GM19438 (cell line): ENCODE results near the gene PSTPIP2.
"Not testable (repeated sequence)": the region's sequence is repeated elsewhere in the genome, so short reads cannot be mapped to it uniquely, and the experiment has no call there.

Source experiments
- ATAC-seq: cut with Tn5 transposase; IDR thresholded peaks from one replicate; pipeline ENCODE4 v1.9.1; 2021; ENCODE audit warnings: low read depth; ENCODE audit not compliant: unreplicated experiment

PSTPIP2 gene

DNA sequence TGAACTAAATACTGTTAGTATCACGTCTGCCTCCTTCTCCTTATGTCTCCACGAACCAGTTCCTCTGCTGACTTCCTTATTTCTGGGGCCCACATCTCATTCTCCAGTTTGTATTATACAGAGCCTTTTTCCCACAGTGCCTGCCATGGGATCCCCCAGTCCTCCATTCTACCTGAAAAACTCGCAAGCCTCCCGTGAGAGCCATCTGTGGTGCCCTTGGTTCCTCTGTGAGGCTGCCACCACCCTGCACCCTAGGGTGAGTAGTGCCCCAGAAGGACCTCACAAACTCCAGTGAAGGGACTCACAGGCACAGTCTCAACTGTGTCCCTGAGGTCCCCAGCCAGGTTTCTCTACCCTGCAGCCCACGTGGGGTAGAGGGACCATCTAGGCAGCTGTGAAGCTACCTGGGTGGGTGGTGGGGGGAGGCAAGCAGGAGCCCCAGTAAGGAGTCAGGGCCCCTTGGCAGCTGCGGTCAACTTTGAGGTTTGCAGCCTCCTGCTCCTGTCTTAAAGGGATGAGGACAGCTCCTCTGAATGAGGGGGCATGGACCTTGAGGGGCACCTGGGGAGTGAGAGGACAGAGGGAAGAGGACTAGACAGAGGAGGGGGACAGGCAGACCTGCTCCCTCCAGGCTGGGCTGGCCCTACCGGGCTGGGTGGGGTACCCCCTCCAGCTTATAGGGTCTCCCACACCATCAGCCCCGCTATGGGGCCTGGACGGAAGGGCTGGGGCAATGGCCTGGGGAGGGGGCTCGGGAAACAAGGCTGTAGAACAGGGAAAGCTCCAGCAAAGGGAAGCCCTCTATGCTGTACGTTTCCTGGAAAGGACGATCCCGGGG is 1.0 kb downstream of the PSTPIP2 start:
- ATAC-seq: no peak

DNA sequence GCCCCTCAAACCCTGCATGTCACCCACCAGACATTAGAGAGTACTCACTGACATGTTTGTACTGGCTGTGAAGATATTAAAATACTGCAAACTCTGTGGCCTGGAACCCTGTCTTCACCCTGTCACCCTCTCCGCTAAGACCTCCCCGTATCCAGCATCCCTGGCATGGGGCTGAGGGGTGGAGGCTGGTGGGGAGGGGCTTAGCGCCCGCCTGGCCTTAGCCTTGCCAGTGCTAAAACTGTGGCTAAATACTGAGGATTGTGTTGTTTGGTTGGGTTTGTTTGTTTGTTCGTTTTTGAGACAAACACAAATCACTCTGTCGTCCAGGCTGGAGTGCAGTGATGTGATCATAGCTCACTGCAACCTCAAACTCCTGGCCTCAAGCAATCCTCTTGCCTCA is 1.8 kb downstream of the PSTPIP2 start:
- ATAC-seq: no peak

DNA sequence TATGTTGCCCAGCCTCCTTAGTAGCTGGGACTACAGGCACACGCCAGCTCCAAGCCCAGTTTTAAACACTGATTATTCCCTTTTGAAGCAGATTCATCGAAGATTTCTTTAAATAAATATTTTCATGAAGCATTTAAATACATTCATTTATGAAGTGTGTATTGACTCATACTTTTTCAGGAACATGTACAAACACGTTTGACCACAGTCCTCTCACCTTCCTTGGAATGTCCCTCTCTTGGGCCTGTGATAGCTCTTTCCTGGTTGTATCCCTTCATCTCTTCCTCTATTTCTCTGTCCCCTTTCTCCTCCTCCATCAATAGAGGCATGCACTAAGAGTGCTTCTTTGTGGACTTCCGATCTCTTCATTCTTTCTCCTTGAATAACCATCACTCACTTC is 2.5 kb downstream of the PSTPIP2 start:
- ATAC-seq: no peak

DNA sequence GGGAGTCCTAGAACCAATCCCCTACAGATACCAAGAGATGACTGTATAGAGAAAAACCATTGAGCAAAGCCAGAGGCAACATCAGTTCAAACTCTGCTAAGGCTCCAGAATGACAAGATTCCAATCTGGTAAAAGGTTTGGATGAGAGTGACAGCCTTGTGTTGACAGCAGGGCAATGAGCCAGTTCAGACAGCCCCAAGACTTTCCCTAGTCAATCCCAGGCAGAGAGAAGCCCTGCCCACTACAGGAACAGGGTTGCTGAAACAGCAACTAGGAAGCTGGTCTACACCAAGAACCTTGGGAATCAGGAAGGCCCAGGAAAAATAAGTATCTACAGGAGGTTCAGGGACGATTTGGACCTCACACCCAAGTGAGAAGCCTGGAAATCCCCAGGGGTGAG is 3.3 kb downstream of the PSTPIP2 start:
- ATAC-seq: no peak

DNA sequence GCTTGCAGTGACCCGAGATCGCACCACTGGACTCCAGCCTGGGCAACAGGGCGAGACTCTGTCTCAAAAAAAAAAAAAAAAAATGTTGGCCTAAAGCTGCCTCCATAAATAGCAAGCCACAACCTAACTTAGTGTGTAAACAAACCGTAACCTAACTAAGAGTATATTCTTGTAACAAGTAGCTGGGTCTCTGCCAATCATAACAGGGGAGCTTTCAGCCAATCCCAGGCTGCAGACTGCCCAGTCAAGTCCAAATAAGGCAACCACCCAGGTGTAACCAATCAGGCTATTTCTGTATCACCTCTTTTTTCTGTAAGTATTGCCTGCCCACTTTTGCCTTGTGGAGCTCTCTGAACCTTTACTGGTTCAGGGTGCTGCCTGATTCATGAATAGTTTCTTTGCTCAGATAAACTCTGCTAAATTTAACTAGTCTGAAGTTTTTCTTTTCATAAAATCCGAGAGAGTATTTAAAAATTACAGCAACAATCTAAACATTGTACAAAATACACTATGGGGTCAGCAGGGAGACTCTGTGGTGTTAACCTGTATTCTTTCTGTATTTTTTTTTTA is 4.5 kb downstream of the PSTPIP2 start:
- no peak for ATAC-seq

DNA sequence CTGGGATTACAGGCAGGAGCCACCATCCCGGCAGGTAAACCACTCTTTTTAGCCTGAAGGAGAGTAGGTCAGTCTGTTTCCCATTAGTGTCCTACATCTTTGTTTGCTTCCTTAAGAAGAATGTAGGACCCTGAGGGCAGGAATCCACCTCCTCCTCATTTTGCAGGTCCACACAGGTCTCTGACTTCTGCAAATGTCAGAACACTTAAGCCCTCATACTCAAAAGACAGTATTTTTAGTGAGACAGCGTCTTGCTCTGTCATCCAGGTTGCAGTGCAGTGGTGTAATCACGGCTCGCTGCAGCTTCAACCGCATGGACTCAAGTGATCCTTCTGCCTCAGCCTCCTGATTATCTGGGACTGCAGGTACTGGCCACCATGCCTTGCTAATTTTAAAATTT is 9.3 kb downstream of the PSTPIP2 start:
- ATAC-seq: no peak

DNA sequence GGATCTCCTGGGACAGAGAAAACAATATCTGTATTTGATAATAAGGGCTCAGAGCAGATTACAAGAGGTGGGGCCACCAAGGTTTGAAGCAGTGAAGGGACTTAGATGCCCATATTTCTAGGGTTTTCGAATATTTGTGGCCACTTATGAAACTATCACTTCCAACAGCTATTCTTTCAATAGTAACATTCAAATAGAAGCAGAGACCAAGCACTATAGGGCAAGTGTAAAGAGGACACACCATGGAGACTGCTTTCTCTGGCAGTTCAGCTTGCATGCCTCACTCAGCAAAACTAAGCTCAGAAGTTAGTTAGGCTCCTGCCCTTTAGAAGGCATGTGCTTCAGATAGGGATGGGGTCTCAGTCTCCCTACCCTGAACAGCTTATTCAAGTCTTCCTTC is 10.3 kb downstream of the PSTPIP2 start:
- ATAC-seq: no peak

DNA sequence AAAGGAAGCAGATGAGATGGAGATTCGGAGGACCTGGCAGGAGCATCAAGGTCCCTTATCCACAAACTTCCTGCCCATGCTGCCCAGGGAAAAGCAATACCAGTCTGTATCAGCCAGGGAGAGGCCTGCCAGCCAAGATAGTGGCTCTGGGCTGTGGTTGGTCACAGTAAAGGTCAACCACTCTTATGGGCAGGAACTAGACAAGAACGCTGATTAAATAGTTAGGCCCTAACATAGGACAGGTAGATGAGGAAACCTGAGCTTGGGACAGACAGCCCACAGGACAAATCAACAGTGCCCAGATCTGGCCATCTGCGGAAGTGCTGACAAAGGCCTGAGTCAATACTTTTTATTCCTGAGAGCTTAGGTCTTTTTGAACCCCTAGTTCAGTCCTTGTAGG is 10.7 kb downstream of the PSTPIP2 start:
- ATAC-seq: no peak

DNA sequence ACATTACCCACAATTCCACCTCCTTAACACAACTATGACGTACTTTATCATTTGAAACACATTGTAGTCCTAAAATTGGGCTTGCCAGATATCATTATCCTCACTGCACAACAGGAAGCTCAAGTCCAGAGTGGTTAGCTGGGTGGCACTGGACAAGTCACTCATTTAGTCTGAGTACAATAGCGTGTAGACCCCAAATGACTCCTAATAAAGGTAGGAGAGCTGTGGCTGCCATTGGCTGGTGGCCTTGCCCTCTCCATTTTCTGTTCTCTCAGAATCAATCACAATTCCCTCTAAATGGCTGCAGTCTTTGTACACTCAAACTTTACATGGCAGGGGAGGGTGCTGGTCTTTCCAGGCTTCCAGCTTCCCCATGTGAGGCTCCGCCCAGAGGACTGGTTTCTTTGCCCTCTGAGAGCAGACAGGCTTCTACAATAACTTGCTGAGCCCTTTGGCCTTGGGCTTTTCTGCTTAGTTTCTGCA is 11.7 kb downstream of the PSTPIP2 start:
- no peak for ATAC-seq

DNA sequence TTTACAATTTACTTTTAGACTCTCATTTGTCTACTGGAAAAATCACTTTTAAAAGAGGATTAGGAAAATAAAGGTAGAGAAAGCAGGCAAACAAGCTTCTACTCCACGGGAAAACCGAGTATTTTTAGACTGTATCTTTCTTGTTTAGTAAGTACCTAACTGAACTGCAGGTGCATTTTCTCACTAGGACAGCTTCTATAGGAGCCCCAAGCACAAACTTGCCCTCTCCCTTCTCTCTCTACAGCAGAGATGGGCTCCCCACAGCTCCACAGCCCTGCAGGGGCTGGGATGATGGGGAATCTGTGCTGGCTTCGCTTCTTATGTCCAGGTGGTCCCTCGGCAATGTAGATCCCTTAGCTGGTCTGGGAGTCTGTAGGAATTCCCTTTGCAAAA is 16.2 kb downstream of the PSTPIP2 start:
- no peak for ATAC-seq

DNA sequence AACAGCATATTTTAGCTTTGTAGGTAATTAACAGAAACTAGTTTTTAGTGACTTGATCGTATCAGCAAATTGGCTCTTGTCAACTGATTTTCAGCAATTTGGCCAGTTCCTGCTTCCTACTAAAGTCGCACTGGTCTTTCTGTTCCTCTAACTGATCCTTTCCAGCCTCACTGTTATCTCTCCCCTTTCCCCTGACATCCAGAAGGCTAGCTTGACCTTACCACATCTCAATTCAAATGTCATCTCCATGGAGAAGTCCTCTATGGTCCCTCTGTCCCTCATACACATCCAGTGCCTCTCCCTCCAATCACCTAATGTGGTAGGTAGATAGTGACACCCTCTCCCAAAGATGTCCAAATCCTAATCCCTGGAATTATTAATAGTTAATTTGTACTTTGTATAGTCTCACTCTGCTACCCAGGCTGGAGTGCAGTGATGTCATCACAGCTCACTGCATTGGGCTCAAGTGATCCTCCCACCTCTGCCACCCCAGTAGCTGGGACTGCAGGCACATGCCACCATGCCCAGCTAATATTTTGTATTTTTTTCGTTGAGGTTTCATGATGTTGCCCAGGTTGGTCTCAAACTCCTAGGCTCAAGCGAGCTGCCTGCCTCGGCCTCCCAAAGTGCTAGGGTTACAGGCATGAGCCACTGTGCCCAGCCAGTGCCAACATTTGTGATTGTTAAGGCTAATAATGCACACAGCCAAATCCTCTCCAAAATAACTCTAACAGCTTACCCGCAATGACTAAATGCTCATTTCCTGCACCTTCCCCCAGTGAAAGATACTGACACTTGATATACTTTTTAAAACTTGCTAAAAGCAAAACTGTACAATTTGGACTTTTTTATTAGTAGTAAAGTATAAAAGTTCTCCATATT is 16.9 kb downstream of the PSTPIP2 start:
- ATAC-seq: no peak

DNA sequence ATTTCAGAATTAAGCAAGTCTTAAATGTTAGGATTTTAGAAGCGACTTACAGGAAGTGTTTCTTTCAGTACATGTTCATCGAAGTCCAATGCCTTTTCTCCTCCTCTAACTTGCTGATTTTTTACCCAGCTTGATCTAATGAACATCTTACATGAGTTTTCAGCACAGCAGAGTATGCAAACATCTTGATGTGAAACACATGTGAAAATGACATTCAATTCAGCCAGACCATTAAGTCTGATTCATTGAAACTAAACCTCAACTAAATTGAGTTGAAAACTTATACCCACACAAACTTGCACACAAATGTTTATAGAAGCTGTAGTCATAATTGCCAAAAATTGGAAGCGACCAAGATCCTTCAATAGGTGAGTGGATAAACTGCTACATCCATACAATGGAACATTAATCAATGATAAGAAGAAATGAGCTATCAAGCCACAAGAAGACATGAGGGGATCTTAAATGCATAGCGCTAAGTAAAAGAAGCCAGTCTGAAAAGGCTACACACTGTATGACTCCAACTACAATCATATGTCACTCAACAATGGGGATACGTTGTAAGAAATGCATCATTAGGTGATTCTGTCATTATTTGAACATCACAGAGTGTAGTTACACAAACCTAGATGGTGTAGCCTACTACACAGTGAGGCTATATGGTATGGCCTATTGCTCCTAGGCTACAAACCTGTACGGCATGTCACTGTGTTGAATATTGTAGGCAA is 18.5 kb downstream of the PSTPIP2 start:
- no peak for ATAC-seq

DNA sequence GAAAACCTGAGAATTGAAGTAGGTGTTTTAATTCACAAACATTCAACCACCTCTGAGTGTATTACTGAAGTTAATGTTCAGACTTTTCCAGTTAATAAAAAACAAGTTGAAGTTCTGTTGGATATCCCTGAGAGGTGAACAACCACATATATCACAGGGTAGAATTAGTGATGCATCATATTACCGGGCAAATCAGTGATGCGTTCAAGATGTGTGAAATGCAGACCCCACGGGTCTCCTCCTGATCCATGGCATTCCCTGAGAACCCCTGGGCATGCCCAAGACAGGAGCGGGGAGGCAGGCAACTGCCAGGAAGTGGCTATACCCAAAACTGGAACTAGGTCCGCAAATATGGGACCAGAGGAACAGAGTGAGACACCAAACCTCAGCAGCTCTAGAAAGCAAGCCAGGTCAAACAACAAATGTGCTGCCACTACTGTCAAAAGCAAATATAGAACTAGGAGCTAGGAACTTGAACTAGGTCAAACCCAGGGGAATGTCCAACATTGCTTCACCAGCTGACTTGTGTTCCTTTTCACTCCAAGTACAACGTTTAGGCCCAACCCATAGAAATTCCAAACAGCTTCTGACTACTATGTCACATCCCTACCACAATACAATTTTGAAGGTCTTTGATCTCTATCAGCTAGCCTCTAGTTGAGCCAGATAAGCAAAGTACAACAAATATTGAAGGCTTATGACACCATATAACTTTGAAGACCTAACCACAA is 20.2 kb downstream of the PSTPIP2 start:
- ATAC-seq: no peak

DNA sequence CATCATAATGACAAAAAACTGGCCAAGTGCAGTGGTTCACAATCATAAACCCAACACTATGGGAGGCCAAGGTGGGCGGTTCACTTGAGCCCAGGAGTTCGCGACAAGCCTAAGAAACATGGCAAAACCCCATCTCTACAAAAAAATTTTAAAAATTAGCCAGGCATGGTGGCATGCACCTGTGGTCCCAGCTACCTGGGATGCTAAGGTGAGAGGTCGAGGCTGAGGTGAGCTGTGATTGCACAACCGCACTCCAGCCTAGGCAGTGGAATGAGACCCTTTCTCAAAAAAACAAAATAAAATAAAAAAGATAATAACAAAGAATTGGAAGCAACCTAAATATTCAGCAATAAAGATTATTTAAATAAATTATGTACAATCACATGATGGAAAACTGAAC is 21.8 kb downstream of the PSTPIP2 start:
- no peak for ATAC-seq

DNA sequence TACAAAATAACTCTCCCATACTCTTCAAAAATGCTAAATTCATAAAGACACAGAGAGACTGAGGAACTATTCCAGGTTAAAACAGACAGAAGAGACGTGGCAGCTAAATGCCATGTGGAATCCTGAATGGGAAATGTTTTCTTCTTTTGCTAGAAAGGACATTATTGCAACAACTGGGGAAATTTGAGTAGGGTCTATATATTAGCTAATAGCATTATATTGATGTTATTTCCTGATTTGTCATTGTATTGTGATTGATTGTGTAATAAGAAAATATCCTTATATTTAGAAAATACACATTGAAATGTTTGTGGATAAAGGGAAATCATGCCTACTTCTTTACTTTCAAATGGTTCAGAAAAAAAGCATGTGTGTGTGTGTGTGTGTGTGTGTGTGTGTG is 23.4 kb downstream of the PSTPIP2 start:
- no peak for ATAC-seq

DNA sequence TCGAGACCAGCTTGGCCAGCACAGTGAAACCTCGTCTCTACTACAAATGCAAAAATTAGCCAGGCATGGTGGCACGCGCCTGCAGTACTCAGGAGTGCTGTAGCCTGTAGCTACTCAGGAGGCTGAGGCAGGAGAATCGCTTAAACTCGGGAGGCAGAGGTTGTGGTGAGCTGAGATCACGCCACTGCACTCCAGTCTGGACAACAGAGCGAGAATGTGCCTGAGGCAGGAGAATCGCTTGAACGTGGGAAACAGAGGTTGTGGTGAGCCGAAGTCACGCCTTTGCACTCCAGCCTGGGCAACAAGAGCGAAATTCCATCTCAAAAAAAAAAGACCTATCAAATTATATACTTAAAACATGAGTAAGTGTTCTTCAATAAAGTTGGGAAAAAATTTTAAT is 24.7 kb downstream of the PSTPIP2 start:
- ATAC-seq: not testable (repeated sequence)

DNA sequence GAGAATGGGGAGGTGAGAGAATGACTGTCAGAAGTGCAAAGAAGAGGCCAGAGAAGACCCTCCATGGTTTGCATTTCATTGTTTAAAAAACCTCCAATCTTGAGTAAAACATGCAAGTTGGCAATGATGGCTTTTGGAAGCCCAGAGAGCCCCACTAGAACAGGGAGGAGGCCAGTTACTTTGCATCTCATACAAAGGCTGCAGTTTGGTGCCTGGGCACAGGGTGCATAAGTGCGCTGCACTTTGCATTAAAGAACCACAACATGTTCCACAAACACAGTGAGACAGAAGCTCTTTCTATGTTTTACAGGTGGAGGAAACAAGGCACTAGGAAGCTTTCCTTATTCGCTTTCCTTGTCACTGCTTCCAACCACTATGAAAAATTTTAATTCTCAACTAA is 25.4 kb downstream of the PSTPIP2 start:
- no peak for ATAC-seq

DNA sequence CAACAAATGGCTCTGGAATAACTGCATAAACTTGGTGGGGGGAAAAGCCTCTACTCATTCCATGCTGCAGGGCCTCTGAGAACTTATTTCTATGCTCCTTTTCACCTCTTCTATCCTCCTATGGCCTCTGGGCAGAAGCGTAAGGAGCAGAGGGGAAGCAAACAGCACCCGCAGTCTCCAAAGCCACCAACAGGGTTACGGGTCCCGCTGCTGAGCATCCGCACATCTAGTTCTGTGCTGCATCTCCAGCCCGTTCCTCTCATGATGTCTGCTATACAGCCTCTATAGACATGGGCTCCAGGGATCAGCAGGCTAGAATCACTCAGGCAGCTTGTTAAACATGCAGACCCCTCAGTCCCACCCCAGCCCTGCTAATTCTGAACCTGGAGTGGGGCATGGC is 25.9 kb downstream of the PSTPIP2 start:
- no peak for ATAC-seq

DNA sequence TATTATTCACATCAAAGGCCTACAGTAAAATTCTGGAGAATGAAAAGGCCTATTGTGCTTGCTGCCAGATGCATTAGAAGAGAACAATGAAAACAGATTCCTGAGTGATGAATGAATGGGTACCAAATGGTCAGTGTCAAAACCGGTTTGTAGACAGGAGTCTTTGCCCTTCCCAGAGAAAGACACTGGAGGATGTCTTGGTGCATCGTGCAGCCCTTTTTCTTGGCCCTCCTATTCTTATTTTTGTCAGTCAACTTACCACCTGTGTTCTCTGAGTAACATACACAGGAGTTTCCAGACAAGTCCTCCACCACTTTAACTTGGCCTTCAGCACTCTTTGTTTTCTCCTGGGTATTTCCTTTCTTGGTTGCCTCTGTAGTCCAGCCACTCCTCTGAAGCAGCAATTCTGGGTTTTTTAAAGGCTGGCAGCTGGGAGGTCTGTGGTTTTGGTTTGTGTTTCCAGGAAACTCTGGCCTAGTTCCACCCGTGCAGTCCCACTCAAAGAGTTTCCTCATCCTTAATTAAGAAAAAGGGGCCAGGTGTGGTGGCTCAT is 29.4 kb downstream of the PSTPIP2 start:
- no peak for ATAC-seq

DNA sequence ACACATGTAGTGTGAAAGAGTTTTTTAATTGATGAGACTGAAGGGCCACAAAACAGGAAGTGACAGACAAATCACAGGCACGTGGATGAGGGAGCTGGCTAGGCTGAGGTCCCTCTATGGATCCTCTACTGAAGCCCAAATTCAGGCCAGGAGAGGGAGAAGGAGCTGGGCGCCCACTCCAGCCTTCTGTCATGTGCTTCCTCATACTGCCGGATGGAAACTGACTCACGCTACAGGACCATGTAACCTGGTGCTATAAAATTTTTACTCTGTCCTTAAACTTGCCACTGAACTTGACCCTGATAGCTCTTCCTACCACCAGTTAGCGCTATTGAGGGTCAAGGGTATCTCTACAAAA is 31.3 kb downstream of the PSTPIP2 start:
- no peak for ATAC-seq
